Spleen (tissue), 11 donors: ENCODE measurements around the gene PARVA. TPM values are rescaled to one million over a fixed set of nuclear protein-coding genes. Genes with fewer than 3 reads are reported as not detected.
"Not testable (repeated sequence)": the region's sequence is repeated elsewhere in the genome, so short reads cannot be mapped to it uniquely, and the experiment has no call there.

ENCODE experiments used
- DNase-seq: peaks from one replicate; pipeline ENCODE4 v3.0.0-alpha.2; 2020
- H3K27ac ChIP-seq, 8 donors: fragments of 200-600 bp; sonication (generic) in 7 of 8; 1 replicate in 4 of 8; 2 replicates in 4 of 8; pipeline versions ENCODE4 v1.5.0 to v1.8.0; 2016 to 2021; ENCODE audit warnings: inconsistent platforms in 4 of 8, mild to moderate bottlenecking in 4 of 8, moderate library complexity in 1 of 8
- H3K27me3 ChIP-seq, 7 donors: fragments of 200-600 bp; sonication (generic) in 6 of 7; replicated peaks in 1 of 7; 1 replicate in 4 of 7; 2 replicates in 3 of 7; pipeline versions ENCODE4 v1.5.0 to v1.8.0; 2016 to 2021; ENCODE audit warnings: inconsistent platforms in 3 of 7, mild to moderate bottlenecking in 1 of 7
- H3K36me3 ChIP-seq, 6 donors: fragments of 200-600 bp; sonication (generic) in 5 of 6; 1 replicate in 4 of 6; 2 replicates in 2 of 6; pipeline versions ENCODE4 v1.5.0 to v1.8.0; 2016 to 2021; ENCODE audit warnings: inconsistent platforms in 2 of 6
- H3K4me1 ChIP-seq, 6 donors: fragments of 200-600 bp; sonication (generic) in 5 of 6; 1 replicate in 3 of 6; 2 replicates in 3 of 6; pipeline versions ENCODE4 v1.5.0 to v1.8.0; 2016 to 2021; ENCODE audit warnings: inconsistent platforms in 3 of 6
- H3K4me3 ChIP-seq, 8 donors: fragments of 200-600 bp; sonication (generic) in 7 of 8; 1 replicate in 4 of 8; 2 replicates in 4 of 8; pipeline versions ENCODE4 v1.5.0 to v1.8.0; 2016 to 2021; ENCODE audit warnings: inconsistent platforms in 4 of 8, mild to moderate bottlenecking in 4 of 8, moderate library complexity in 2 of 8
- H3K9me3 ChIP-seq, 8 donors: fragments of 200-600 bp; sonication (generic) in 7 of 8; 1 replicate in 4 of 8; 2 replicates in 4 of 8; pipeline versions ENCODE4 v1.5.0 to v1.8.0; 2016 to 2021; ENCODE audit warnings: inconsistent platforms in 4 of 8
- POLR2A ChIP-seq, 3 donors: fragments of 450-650 bp; IDR thresholded peaks; one replicate each; pipeline ENCODE4 v1.5.1; 2017; ENCODE audit warnings: antibody characterized with exemption in 3 of 3, mild to moderate bottlenecking in 1 of 3
- POLR2AphosphoS5 ChIP-seq, 3 donors: sonication (generic); formaldehyde crosslinking; IDR thresholded peaks; one replicate each; pipeline ENCODE4 v1.5.1; 2017; ENCODE audit warnings: antibody characterized with exemption in 3 of 3
- WGBS, 5 donors: extraction: QIAGEN DNeasy Blood & Tissue Kit in 3 of 5; methylation state at CpG; one replicate each; pipeline versions ENCODE4 v1.1.5 to v1.1.7; 2013 to 2018; 5-methylcytosine and 5-hydroxymethylcytosine counted together
- intact Hi-C: fragments of 100-400 bp; cut with DNase I; formaldehyde crosslinking; loops from one replicate; pipeline ENCODE4 v1.15.0; 2023; ENCODE audit warnings: low total_unique reads
- polyA plus RNA-seq, 3 donors: library from polyadenylated mRNA; stranded (reverse); fragments of 200-250 nt; gene quantifications; one replicate each; pipeline ENCODE4 v1.2.1, GENCODE V29; 2013
- total RNA-seq, 7 donors: library from RNA; depleted of rRNA in 3 of 7; stranded (reverse); fragments of >200 nt in 3 of 7; fragmentation: NEBNext Ultra II Directional in 4 of 7; extraction: Animal tissue kit (Norgen Biotek cat#: 25700) in 4 of 7; gene quantifications; one replicate each; pipeline versions ENCODE4 v1.1.0 to v1.2.1, GENCODE V29; 2016 to 2021
- TF ChIP-seq, protein P1 (sequence below), 11 experiments: fragments of 200-600 bp in 7 of 11; fragments of 450-650 bp in 4 of 11; sonication (generic) in 4 of 11; IDR thresholded peaks in 8 of 11; conservative IDR thresholded peaks in 3 of 11; 1 replicate in 7 of 11; 2 replicates in 4 of 11; pipeline versions ENCODE4 v1.4.0 to v1.8.0; 2016 to 2021; ENCODE audit warnings: antibody characterized with exemption in 11 of 11, inconsistent platforms in 4 of 11, mild to moderate bottlenecking in 1 of 11
- donor health status: healthy with polysubstance abuse.
- donor health status: DM: no; HTN: no; CAD: no; lungs with moderate emphysema.
- donor health status: DM: no; HTN: no; CAD: no.
- donor health status: Bipolar disorder and iron deficiency.
- donor health status: healthy.
- donor health status: DM: no; HTN: no; CAD: no.
- donor health status: DM: yes; HTN: yes; CAD: no.

Gene PARVA
- total and polyA plus RNA-seq, 10 donors, result 3.8 to 56.6 (median 23.3) TPM

DNA sequence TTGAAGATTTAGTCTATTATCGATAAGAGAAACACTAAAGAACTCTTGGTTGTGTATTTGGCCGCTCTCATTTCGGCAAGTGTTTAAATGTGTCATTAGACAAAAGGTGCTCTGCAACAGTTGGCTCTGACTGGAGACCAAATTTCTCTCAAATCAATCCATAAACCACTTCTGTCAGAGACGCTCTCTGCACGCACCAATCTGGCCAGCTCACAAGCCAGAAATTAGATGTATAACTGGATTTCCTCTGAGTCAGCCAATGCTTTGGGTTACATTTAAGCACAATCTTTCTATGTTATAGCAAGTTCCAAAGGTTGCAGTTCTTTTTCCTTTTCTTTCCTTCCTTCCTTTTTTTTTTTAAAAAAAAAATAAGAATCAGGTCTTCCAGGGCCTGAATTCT is 17.6 kb upstream of the PARVA start:
- TF ChIP-seq POLR2AphosphoS5 (IDR thresholded peaks at IDR 0.05), result no peak
- TF ChIP-seq, protein P1, sequence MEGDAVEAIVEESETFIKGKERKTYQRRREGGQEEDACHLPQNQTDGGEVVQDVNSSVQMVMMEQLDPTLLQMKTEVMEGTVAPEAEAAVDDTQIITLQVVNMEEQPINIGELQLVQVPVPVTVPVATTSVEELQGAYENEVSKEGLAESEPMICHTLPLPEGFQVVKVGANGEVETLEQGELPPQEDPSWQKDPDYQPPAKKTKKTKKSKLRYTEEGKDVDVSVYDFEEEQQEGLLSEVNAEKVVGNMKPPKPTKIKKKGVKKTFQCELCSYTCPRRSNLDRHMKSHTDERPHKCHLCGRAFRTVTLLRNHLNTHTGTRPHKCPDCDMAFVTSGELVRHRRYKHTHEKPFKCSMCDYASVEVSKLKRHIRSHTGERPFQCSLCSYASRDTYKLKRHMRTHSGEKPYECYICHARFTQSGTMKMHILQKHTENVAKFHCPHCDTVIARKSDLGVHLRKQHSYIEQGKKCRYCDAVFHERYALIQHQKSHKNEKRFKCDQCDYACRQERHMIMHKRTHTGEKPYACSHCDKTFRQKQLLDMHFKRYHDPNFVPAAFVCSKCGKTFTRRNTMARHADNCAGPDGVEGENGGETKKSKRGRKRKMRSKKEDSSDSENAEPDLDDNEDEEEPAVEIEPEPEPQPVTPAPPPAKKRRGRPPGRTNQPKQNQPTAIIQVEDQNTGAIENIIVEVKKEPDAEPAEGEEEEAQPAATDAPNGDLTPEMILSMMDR (IDR thresholded peaks at IDR 0.05 in 8 of 11, conservative IDR thresholded peaks at IDR 0.05 in 3 of 11), result no peak
- no peak for TF ChIP-seq POLR2A (IDR thresholded peaks at IDR 0.05)
- Histone ChIP-seq H3K4me1 (no peaks in the 10 kb centered on the region), H3K4me3 (no peak overlapping the region), H3K27ac (no peak overlapping the region), H3K36me3 (no peaks in the 10 kb centered on the region), H3K27me3 (peaks cover 0 to 7% (median 0%) of the 10 kb centered on the region in 7 donors), H3K9me3 (no peaks in the 10 kb centered on the region)
- DNase-seq, result no peak
- WGBS, 5 donors, result 95 to 99% (median 95%) methylated on average over 5 of the region's 5 CpGs
- intact Hi-C loops, result no loop called here

DNA sequence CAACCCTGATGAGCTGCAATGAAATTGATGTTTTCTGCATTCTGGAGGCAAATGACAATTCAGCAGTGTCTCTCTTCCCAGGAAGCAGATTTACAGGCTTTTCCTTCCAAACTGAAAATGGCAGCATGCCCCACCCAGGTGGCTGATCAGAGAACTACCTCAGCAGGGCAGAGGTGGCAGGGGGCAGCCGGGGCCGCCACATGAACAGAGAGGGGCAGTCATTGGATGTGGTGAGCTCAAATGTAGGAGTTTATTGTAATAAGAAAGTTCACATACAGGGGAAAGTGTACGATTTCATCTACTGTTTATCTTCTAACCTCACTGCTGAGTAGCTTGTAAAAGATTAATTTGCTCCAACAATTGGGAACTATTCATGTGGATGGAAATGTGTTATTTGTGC is 15.7 kb upstream of the PARVA start:
- no peak overlapping the region for H3K4me3 ChIP-seq
- H3K36me3 ChIP-seq, result no peaks in the 10 kb centered on the region
- H3K4me1 ChIP-seq, result no peaks in the 10 kb centered on the region
- no peak for DNase-seq
- peaks cover 0 to 12% (median 0%) of the 10 kb centered on the region in 7 donors for H3K27me3 ChIP-seq
- intact Hi-C loops, result no loop called here
- WGBS, 5 donors, result 69 to 83% (median 79%) methylated on average over 3 of the region's 3 CpGs
- TF ChIP-seq, protein P1 (IDR thresholded peaks at IDR 0.05 in 8 of 11, conservative IDR thresholded peaks at IDR 0.05 in 3 of 11), result no peak
- TF ChIP-seq POLR2AphosphoS5 (IDR thresholded peaks at IDR 0.05), result no peak
- TF ChIP-seq POLR2A (IDR thresholded peaks at IDR 0.05), result no peak
- H3K9me3 ChIP-seq, result no peaks in the 10 kb centered on the region
- H3K27ac ChIP-seq, result no peak overlapping the region

DNA sequence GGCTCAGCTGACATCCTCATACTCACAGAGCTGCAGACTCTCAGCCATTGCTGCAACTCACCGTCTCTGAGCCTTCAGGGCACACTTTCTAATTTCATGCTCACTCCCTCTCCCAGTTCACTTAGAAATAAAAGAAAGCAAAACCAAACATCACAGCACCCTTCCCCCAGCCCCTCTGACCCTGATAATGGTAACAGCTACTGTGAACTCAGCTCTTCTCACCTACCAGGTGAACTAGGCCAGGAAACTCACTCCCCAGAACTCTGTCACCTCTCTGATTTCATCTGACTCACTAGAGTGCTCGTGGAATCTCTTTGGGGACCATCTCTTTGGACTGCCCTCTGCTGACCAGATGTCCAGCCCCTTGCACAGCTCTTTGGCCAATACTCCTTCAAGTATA is 14.5 kb upstream of the PARVA start:
- no peak for DNase-seq
- Histone ChIP-seq H3K4me3 (no peak overlapping the region), H3K4me1 (no peaks in the 10 kb centered on the region), H3K36me3 (no peaks in the 10 kb centered on the region), H3K9me3 (no peaks in the 10 kb centered on the region), H3K27me3 (peaks cover 0 to 12% (median 0%) of the 10 kb centered on the region in 7 donors), H3K27ac (no peak overlapping the region)
- TF ChIP-seq POLR2A (IDR thresholded peaks at IDR 0.05) (no peak), POLR2AphosphoS5 (IDR thresholded peaks at IDR 0.05) (no peak)
- TF ChIP-seq, protein P1 (IDR thresholded peaks at IDR 0.05 in 8 of 11, conservative IDR thresholded peaks at IDR 0.05 in 3 of 11), result no peak
- intact Hi-C loops, result no loop called here
- WGBS, 5 donors, result 27 to 39% (median 33%) methylated on average over 2 of the region's 2 CpGs

DNA sequence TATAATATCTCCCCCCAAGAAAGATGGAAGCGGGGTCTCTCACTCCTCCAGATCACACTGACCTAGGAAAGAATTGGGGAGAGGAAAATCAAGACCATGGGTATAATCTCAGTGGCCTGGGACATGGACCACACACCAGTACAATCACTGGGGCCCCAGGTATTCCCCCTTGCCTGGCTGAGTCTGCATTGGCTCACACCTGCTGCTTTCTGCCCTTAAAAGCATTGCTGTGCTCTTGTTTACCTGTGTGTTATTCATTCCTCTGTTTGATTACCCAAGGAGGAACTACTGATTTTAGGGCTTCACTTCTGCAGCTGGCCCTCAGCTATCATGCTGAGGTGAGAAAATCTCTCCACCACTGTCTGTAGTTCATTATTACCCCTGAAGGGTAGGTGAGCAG is 14.0 kb upstream of the PARVA start:
- TF ChIP-seq, protein P1 (IDR thresholded peaks at IDR 0.05 in 8 of 11, conservative IDR thresholded peaks at IDR 0.05 in 3 of 11), result no peak
- TF ChIP-seq POLR2A (IDR thresholded peaks at IDR 0.05) (no peak), POLR2AphosphoS5 (IDR thresholded peaks at IDR 0.05) (no peak)
- no peak for DNase-seq
- no peak overlapping the region for H3K27ac ChIP-seq
- peaks cover 0 to 12% (median 0%) of the 10 kb centered on the region in 7 donors for H3K27me3 ChIP-seq
- intact Hi-C loops, result no loop called here
- H3K4me1 ChIP-seq, result no peaks in the 10 kb centered on the region
- H3K9me3 ChIP-seq, result no peaks in the 10 kb centered on the region
- WGBS, 5 donors, result 77 to 100% (median 82%) methylated on average over 1 of the region's 1 CpG
- H3K36me3 ChIP-seq, result no peaks in the 10 kb centered on the region
- no peak overlapping the region for H3K4me3 ChIP-seq

DNA sequence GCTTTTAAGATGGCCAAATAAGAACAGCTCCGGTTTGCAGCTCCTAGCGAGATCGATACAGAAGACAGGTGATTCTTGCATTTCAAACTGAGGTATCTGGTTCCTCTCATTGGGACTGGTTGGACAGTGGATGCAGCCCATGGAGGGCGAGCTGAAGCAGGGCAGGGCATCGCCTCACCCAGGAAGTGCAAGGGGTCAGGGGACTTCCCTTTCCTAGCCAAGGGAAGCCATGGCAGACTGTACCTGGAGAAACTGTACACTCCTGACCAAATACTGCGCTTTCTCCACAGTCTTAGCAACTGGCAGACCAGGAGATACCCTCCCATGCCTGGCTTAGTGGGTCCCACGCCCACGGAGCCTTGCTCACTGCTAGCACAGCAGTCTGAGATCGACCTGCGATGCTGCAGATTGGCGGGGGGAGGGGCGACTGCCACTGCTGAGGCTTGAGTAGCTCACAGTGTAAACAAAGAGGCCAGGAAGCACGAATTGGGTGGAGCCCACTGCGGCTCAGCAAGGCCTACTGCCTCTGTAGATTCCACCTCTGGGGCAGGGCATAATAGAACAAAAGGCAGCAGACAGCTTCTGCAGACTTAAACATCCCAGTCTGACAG is 11.3 kb upstream of the PARVA start:
- H3K9me3 ChIP-seq, H3K36me3 ChIP-seq, H3K4me3 ChIP-seq, intact Hi-C loops, H3K4me1 ChIP-seq: not testable (repeated sequence)
- peak; percentile 79 for DNase-seq
- WGBS, 5 donors, result 54 to 61% (median 56%) methylated on average over 13 to 14 of the region's 14 CpGs
- peak overlapping the region in 1 of 8 donors; percentile 38 for H3K27ac ChIP-seq
- peaks cover 0 to 12% (median 0%) of the 10 kb centered on the region in 7 donors for H3K27me3 ChIP-seq

DNA sequence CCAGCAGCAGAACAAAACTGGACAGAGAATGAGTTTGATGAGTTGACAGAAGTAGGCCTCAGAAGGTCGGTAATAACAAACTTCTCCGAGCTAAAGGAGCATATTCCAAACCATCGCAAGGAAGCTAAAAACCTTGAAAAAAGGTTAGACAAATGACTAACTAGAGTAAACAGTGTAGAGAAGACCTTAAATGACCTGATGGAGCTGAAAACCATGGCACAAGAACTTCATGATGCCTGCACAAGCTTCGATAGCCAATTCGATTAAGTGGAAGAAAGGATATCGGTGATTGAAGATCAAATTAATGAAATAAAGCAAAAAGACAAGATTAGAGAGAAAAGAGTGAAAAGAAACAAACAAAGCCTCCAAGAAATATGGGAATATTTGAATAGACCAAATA is 10.3 kb upstream of the PARVA start:
- H3K36me3 ChIP-seq, DNase-seq, H3K9me3 ChIP-seq, H3K4me3 ChIP-seq, H3K4me1 ChIP-seq, H3K27ac ChIP-seq, intact Hi-C loops: not testable (repeated sequence)
- 93 to 99% (median 96%) methylated on average over 6 of the region's 6 CpGs for WGBS, 5 donors
- H3K27me3 ChIP-seq, result peaks cover 0 to 12% (median 0%) of the 10 kb centered on the region in 7 donors
